Measurements from ENCODE around the gene PCNX2. TPM values are rescaled to one million over a fixed set of nuclear protein-coding genes. Genes with fewer than 3 reads are reported as not detected.
A peak's percentile ranks its signal among the peaks of the same experiment; 100 is the strongest.
"Not testable (repeated sequence)": the region's sequence is repeated elsewhere in the genome, so short reads cannot be mapped to it uniquely, and the experiment has no call there.

The PCNX2 gene
- total RNA-seq, 2 experiments from 2014 or later, result 17.7 to 18.6 TPM

DNA sequence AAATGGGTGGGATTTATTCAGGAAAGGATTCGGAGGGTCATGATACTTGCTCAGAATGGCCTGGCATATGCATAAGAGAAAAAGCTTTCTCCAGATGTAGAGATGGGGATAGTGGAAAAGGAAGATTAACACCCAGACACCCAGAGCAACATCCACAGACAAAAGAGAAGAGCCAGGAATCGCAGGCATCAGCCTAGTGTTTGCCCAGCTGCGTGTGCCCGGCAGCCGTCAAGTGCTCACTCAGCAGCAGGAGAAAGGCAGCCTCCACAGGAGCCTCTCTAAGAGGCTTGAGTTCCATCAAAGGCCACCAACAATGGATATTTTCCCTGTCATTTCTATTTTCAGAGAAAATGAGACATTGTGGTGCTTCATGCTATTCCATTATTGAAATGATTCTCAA lies 290.4 kb downstream of the PCNX2 start:
- ChIA-PET CTCF (no interaction called here), POLR2A (no interaction called here)
- DNase-seq (no peak), ATAC-seq (no peak)
- Mint-ChIP-seq H3K27ac (no peak overlapping the region), H3K9me3 (ENCODE audit: insufficient read depth) (no peaks in the 10 kb centered on the region), H3K27me3 (ENCODE audit: low read depth) (no peaks in the 10 kb centered on the region), H3K4me1 (ENCODE audit: low read depth) (peaks cover 2% of the 10 kb centered on the region), H3K4me3 (no peak overlapping the region), H3K36me3 (ENCODE audit: low read depth) (peaks cover 12% of the 10 kb centered on the region)

DNA sequence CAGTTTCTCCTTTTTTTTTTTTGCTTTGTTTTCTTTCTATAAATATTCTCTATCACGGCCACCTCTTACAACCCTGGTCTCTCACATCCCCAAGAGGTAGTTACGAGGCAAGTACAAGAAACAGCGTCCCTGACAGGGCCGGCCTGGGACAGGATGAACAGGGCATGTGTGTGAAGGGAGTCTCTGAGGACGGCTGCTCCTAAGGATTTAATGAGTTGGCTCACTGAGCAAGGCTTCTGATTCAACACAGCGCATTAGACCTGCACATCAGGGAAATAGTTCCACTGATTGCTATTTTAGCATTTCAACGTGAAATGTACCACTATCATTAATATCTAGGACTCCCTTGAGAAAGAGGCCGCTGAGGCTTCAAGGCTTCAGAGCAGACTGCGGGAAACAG lies 291.1 kb downstream of the PCNX2 start:
- DNase-seq, result no peak
- Mint-ChIP-seq H3K36me3 (ENCODE audit: low read depth) (peaks cover 15% of the 10 kb centered on the region), H3K27ac (no peak overlapping the region), H3K9me3 (ENCODE audit: insufficient read depth) (no peaks in the 10 kb centered on the region), H3K4me1 (ENCODE audit: low read depth) (no peaks in the 10 kb centered on the region), H3K27me3 (ENCODE audit: low read depth) (no peaks in the 10 kb centered on the region), H3K4me3 (no peak overlapping the region)
- CTCF ChIA-PET, result no interaction called here
- ATAC-seq, result no peak
- POLR2A ChIA-PET, result no interaction called here

DNA sequence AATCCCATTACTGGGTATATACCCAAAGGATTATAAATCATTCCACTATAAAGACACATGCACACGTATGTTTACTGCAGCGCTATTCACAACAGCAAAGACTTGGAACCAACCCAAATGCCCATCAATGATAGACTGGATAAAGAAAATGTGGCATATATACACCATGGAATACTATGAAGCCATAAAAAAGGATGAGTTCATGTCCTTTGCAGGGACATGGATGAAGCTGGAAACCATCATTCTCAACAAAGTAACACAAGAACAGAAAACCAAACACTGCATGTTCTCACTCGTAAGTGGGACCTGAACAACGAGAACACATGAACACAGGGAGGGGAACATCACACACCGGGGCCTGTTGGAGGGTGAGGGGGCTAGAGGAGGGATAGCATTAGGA lies 291.9 kb downstream of the PCNX2 start:
- not testable (repeated sequence) for ATAC-seq, DNase-seq, H3K27ac Mint-ChIP-seq

DNA sequence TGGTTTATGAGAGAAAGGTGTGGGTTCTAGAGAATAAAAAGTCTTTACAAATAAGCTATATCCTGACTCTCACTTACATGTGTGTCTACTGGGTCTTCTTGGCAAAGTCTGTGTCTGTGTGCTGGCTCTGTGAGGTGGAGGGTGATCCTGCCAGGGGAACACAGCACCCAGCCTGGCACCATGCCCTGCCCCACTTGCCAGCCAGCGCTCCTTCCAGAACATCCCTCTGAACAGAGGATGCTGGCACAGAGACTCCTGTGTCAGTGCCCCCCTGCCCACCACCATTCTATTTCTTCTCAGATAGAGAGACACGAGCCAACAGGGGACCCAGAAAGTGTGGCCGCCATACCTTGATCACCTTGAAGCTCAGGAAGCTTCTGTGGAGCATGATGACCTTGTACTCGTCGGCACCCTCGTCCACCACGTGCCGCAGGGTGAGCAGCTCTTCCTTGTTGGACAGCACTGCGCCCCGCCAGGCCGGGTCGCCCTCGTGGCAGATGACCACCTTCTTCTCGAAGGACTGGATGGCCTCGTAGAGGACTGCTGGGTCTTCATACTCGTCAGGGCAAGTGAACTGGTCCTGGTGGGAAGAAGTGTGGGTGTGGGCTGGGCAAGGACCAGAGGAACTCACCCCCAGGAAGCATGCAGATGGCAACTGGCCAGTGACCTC lies 295.4 kb downstream of the PCNX2 start:
- Mint-ChIP-seq H3K27ac (no peak overlapping the region), H3K9me3 (ENCODE audit: insufficient read depth) (no peaks in the 10 kb centered on the region), H3K4me3 (no peak overlapping the region), H3K4me1 (ENCODE audit: low read depth) (no peaks in the 10 kb centered on the region), H3K36me3 (ENCODE audit: low read depth) (peaks cover 36% of the 10 kb centered on the region), H3K27me3 (ENCODE audit: low read depth) (no peaks in the 10 kb centered on the region)
- POLR2A ChIA-PET, result no interaction called here
- CTCF ChIA-PET, result no interaction called here
- DNase-seq, result no peak
- no peak for ATAC-seq

More for the DNA sequence above, 291.9 kb downstream of the PCNX2 start:
- H3K4me1 Mint-ChIP-seq (ENCODE audit: low read depth); H3K9me3 Mint-ChIP-seq (ENCODE audit: insufficient read depth); POLR2A ChIA-PET; H3K27me3 Mint-ChIP-seq (ENCODE audit: low read depth); H3K4me3 Mint-ChIP-seq; CTCF ChIA-PET: not testable (repeated sequence)
- H3K36me3 Mint-ChIP-seq (ENCODE audit: low read depth), result peaks cover 17% of the 10 kb centered on the region

DNA sequence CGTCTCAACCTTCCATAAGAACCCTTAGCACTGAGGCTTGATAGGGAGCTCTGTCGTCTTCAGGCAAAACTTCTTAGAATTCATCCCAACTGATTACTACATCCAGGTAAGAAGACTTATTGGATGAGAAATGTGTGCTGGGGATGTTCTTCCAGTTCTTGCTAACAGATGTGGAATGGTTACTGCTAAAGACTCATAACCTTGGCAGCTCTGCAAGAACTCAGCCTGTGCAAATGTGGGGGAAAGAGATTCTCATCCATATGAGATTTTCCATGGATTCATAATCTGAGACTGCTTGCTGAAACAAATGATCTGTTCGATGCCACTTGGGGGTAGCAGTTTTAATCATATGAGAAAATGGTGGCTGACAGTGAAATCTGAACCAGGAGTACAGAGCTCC lies 296.9 kb downstream of the PCNX2 start:
- POLR2A ChIA-PET, result no interaction called here
- Mint-ChIP-seq H3K4me3 (no peak overlapping the region), H3K9me3 (ENCODE audit: insufficient read depth) (no peaks in the 10 kb centered on the region), H3K4me1 (ENCODE audit: low read depth) (no peaks in the 10 kb centered on the region), H3K27ac (no peak overlapping the region), H3K36me3 (ENCODE audit: low read depth) (peaks cover 49% of the 10 kb centered on the region), H3K27me3 (ENCODE audit: low read depth) (no peaks in the 10 kb centered on the region)
- ATAC-seq (no peak), DNase-seq (no peak)
- CTCF ChIA-PET, result no interaction called here

DNA sequence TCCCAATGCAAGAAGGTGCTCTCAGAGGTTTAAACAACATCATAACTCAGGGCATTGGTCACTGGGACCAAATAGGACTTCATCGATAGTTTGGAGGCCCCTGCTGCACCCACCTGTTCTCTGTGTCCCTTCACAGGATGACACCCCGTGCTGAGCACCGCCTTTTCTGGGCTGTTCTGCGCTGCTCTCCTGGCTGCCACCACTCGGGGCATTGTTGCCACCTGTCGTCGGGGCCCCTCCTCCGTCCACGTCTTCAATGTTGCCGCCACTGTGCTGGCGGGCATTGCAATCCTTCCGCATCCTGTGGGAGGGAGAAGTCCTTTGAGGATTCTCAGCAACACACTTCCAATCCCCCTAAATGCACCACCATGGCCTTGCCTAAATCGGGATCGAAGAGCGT lies 297.4 kb downstream of the PCNX2 start:
- ChIA-PET POLR2A (no interaction called here), CTCF (no interaction called here)
- Mint-ChIP-seq H3K36me3 (ENCODE audit: low read depth) (peaks cover 53% of the 10 kb centered on the region), H3K27me3 (ENCODE audit: low read depth) (no peaks in the 10 kb centered on the region), H3K27ac (peak overlapping the region; percentile 16), H3K4me1 (ENCODE audit: low read depth) (no peaks in the 10 kb centered on the region), H3K4me3 (no peak overlapping the region), H3K9me3 (ENCODE audit: insufficient read depth) (peaks cover 2% of the 10 kb centered on the region)
- ATAC-seq, result no peak
- no peak for DNase-seq

DNA sequence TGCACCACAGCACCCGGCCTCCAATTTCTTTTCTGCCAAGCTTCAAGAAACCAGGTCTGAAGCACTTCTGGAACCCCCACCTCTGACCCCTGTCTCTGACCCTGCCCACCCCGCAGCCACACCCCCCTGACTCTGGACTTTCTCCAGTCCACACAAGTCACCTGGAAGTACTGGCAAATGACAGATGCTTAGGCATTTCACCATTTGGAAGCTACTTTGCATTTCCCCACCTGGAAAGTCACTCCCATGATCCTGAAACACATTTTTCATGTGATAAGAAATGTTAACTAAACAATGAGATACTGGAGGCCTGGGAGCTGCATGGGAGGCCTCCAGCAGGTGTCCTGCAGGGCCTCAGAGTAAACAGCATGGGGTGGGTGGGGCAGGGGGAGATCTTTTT lies 299.4 kb downstream of the PCNX2 start:
- CTCF ChIA-PET, result no interaction called here
- Mint-ChIP-seq H3K9me3 (ENCODE audit: insufficient read depth) (peaks cover 4% of the 10 kb centered on the region), H3K27me3 (ENCODE audit: low read depth) (no peaks in the 10 kb centered on the region), H3K36me3 (ENCODE audit: low read depth) (peaks cover 60% of the 10 kb centered on the region), H3K4me3 (no peak overlapping the region), H3K4me1 (ENCODE audit: low read depth) (peaks cover under 1% of the 10 kb centered on the region), H3K27ac (no peak overlapping the region)
- ATAC-seq (no peak), DNase-seq (no peak)
- POLR2A ChIA-PET, result no interaction called here

DNA sequence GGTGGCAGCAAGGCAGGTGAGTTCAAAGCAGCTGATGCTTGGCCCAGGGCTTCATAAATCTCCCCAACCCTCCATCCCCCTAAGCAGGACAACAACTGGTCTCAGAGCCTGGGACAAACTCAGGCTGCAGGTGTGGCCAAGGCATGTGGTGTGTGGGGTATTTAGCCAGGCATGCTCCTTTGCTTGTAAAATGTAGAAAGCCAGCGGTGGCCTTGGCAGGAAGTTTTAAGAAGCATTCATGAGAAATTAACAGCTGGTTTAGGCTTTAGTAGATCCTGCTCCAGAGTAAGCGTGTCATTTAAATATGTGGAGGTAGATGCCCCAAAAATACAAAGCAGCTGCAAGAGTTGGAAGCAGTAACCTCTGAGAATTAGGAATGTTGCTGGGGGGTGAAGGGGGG lies 300.3 kb downstream of the PCNX2 start:
- Mint-ChIP-seq H3K27ac (no peak overlapping the region), H3K36me3 (ENCODE audit: low read depth) (peaks cover 59% of the 10 kb centered on the region), H3K4me3 (no peak overlapping the region), H3K4me1 (ENCODE audit: low read depth) (peaks cover 9% of the 10 kb centered on the region), H3K27me3 (ENCODE audit: low read depth) (no peaks in the 10 kb centered on the region), H3K9me3 (ENCODE audit: insufficient read depth) (peaks cover 4% of the 10 kb centered on the region)
- DNase-seq (no peak), ATAC-seq (no peak)
- CTCF ChIA-PET, result no interaction called here
- POLR2A ChIA-PET, result no interaction called here

DNA sequence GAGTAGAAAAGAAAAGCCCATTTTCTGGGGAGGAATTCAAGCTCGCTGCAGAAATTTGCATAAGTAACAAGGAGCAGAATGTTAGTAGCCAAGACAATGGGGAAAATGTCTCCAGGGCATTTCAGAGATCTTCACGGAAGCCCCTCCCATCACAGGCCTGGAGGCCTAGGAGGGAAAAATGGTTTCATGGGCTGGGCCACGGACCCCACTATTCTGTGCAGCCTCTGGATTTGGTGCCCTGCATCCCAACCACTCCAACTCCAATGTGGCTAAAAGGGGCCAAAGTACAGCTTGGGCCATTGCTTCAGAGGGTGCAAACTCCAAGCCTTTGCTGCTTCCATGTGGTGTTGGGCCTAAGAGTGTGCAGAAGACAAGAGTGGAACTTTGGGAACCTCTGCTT lies 302.0 kb downstream of the PCNX2 start:
- no peak overlapping the region for H3K27ac Mint-ChIP-seq
- no peak for ATAC-seq

DNA sequence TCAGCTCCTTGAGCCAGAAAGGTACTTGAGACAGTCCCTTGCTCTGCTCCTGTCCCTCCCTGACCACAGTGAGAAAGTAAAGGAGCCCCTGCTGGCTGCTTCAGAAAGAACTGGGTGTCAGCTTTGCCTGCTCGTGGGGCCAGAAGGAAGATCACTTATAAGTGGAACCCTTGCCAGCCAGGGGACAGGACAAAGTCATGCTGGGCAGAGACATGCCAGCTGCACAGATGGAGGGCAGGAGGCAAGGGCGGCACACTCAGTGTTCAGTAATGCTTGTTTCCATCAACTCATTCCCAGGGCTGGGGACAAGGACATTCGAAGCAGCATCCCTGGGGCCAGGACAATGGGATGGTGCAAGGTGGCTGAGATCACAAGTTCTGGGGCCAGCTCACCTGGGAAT lies 303.3 kb downstream of the PCNX2 start:
- H3K27me3 Mint-ChIP-seq (ENCODE audit: low read depth), result no peaks in the 10 kb centered on the region
- H3K36me3 Mint-ChIP-seq (ENCODE audit: low read depth), result peaks cover 43% of the 10 kb centered on the region
- ChIA-PET CTCF (no interaction called here), POLR2A (no interaction called here)
- DNase-seq (no peak), ATAC-seq (no peak)
- peaks cover 9% of the 10 kb centered on the region for H3K4me1 Mint-ChIP-seq (ENCODE audit: low read depth)
- peaks cover 4% of the 10 kb centered on the region for H3K9me3 Mint-ChIP-seq (ENCODE audit: insufficient read depth)
- H3K4me3 Mint-ChIP-seq, result no peak overlapping the region
- no peak overlapping the region for H3K27ac Mint-ChIP-seq

More for the DNA sequence above, 302.0 kb downstream of the PCNX2 start:
- Mint-ChIP-seq H3K27me3 (ENCODE audit: low read depth) (no peaks in the 10 kb centered on the region), H3K4me1 (ENCODE audit: low read depth) (peaks cover 9% of the 10 kb centered on the region), H3K4me3 (no peak overlapping the region), H3K9me3 (ENCODE audit: insufficient read depth) (peaks cover 4% of the 10 kb centered on the region), H3K36me3 (ENCODE audit: low read depth) (peaks cover 54% of the 10 kb centered on the region)
- ChIA-PET CTCF (no interaction called here), POLR2A (no interaction called here)
- DNase-seq, result no peak

DNA sequence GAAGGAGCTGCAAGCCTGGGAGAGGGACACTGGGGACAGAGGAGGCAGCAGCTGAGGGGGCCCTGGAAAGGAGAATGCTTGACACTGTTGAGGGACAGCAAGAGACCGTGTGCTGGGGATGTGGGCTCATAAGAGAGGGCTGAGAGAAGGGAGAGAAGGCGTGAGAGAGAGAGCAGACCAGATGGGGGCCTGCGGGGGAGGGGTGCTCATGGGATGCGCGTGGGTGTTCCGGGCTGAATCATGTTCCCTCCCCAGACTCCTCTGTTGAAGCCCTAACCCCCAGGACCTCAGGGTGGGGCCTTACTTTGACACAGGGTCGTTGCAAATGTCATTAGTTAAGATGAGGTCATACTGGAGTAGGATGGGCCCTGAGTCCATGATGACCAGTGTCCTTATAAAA lies 304.3 kb downstream of the PCNX2 start:
- Mint-ChIP-seq H3K27me3 (ENCODE audit: low read depth) (no peaks in the 10 kb centered on the region), H3K4me1 (ENCODE audit: low read depth) (peaks cover 9% of the 10 kb centered on the region), H3K4me3 (no peak overlapping the region), H3K36me3 (ENCODE audit: low read depth) (peaks cover 37% of the 10 kb centered on the region), H3K27ac (peak overlapping the region; percentile 57), H3K9me3 (ENCODE audit: insufficient read depth) (peaks cover 4% of the 10 kb centered on the region)
- ChIA-PET POLR2A (interaction anchor here (0.6 to 1.0 kb wide), 2 partner anchors 10 to 84 kb away, joined by 3 read pairs; no protein-coding TSS in a partner anchor), CTCF (no interaction called here)
- DNase-seq (no peak), ATAC-seq (no peak)

DNA sequence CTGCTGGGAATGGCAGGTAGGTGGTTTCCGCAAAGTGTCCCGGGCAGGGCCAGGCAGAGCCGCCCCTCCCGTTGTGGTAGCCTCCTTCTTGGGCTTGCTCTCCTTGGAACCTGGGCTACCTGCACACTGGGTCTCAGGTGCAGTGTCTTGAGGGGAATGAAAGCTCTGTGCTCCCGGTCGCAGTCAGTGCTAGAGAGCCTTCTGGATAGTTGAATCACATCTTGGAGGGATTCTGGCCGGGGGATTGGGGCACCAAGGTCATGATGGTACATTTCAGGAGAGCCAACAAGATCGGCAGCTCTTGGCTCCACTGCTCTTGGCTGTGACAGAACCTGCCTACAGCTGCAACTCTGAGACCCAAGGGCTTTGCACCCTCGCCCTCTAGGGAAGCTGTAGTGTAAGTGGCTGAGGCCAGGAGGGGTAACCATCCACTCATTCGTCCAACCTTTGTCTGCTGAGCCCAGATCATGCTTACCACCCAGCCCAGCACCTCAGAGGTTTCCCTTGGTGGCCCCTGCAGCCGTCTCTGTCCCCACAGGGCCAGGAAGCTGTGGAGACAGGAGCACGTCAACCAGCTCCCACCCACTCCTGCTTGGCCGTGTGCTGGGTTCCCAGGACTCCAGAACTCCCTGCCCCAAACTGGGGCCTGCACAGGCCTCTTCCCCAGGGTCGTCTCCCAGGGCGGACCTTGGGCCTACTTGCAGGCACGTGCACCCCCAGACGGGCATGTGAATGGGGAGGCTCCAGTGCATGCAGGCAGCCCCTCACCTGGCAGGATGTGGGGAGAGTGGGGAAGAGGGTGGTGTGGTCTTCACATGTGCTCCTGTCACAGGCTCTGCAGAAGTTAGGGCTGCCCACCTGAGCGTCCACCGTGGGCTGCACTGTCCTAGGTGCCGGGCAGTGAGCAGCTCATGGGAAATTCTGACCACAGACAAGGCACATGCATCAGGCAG lies 305.1 kb downstream of the PCNX2 start:
- DNase-seq (no peak), ATAC-seq (no peak)
- ChIA-PET CTCF (no interaction called here), POLR2A (interaction anchor here (0.6 to 1.0 kb wide), 2 partner anchors 10 to 83 kb away, joined by 3 read pairs; no protein-coding TSS in a partner anchor)
- Mint-ChIP-seq H3K36me3 (ENCODE audit: low read depth) (peaks cover 35% of the 10 kb centered on the region), H3K9me3 (ENCODE audit: insufficient read depth) (peaks cover 4% of the 10 kb centered on the region), H3K4me3 (no peak overlapping the region), H3K4me1 (ENCODE audit: low read depth) (peaks cover 9% of the 10 kb centered on the region), H3K27me3 (ENCODE audit: low read depth) (no peaks in the 10 kb centered on the region), H3K27ac (peak overlapping the region; percentile 57)

All from activated CD8-positive, alpha-beta T cell treated with anti-CD3 and anti-CD28 coated beads, Interleukin-2, amount 10 ng/mL, durations not matched to agents 7 days and 5 days (primary cell).